A673 (cell line): ENCODE data around the gene UGP2. TPM values are rescaled to one million over a fixed set of nuclear protein-coding genes. Genes with fewer than 3 reads are reported as not detected.

Source experiments
- BruUV-seq: library from RNA; stranded (reverse); fragments of 400-500 nt; replicated peaks from 2 replicates; lab custom pipeline; 2021; lab: Mats Ljungman, UMichigan
- CTCF ChIA-PET: fragments of 300-600 bp; sonication (Branson Sonifier 250); formaldehyde crosslinking; loops from one replicate; lab custom pipeline; 2022; ENCODE audit warnings: antibody characterized with exemption; lab: Charles Lee
- POLR2A ChIA-PET: fragments of 300-600 bp; sonication (Branson Sonifier 250); formaldehyde crosslinking; loops from one replicate; lab custom pipeline; 2022; ENCODE audit warnings: antibody characterized with exemption; ENCODE audit not compliant: low non-redundant PET; lab: Charles Lee
- DNase-seq: peaks from one replicate; pipeline ENCODE4 v3.0.0-alpha.2; 2015; ENCODE audit warnings: low spot score
- H3K27ac ChIP-seq: fragments of 200-600 bp; sonication (generic); 2 replicates; pipeline ENCODE4 v1.5.1; 2016; ENCODE audit warnings: mixed run types, low read depth, mild to moderate bottlenecking, mixed read lengths, antibody characterized with exemption, low read length; ENCODE audit not compliant: poor library complexity, severe bottlenecking
- H3K27me3 ChIP-seq: fragments of 200-600 bp; sonication (generic); replicated peaks from 2 replicates; pipeline ENCODE4 v1.6.1; 2017; ENCODE audit warnings: mixed run types, low read depth, mild to moderate bottlenecking, mixed read lengths, antibody characterized with exemption, low read length; ENCODE audit not compliant: insufficient read depth, poor library complexity
- H3K36me3 ChIP-seq: fragments of 200-600 bp; sonication (generic); 2 replicates; pipeline ENCODE4 v1.6.1; 2016; ENCODE audit warnings: mixed run types, mild to moderate bottlenecking, mixed read lengths, antibody characterized with exemption, low read length; ENCODE audit not compliant: insufficient read depth, poor library complexity, severe bottlenecking
- H3K4me1 ChIP-seq: fragments of 200-600 bp; sonication (generic); 2 replicates; pipeline ENCODE4 v1.6.1; 2017; ENCODE audit warnings: mixed run types, mild to moderate bottlenecking, mixed read lengths, antibody characterized with exemption, low read length; ENCODE audit not compliant: insufficient read depth, poor library complexity, severe bottlenecking
- H3K4me3 ChIP-seq: fragments of 200-600 bp; sonication (generic); 2 replicates; pipeline ENCODE4 v1.5.1; 2016; ENCODE audit warnings: low read depth, mixed run types, mild to moderate bottlenecking, mixed read lengths, low read length; ENCODE audit not compliant: poor library complexity, severe bottlenecking
- H3K9me3 ChIP-seq: fragments of 200-600 bp; sonication (generic); 2 replicates; pipeline ENCODE4 v1.6.1; 2016; ENCODE audit warnings: mixed run types, low read depth, mild to moderate bottlenecking, mixed read lengths, antibody characterized with exemption, low read length; ENCODE audit not compliant: poor library complexity, severe bottlenecking
- CTCF ChIP-seq: fragments of 300-800, 200-600 bp; sonication (generic); conservative IDR thresholded peaks from 2 replicates; pipeline ENCODE4 v1.5.1; 2017; ENCODE audit warnings: low read depth, mild to moderate bottlenecking, antibody characterized with exemption, low read length, moderate library complexity, mixed read lengths
- EZH2 ChIP-seq: fragments of 200-600 bp; sonication (generic); IDR thresholded peaks from 2 replicates; pipeline ENCODE4 v1.6.1; 2017; ENCODE audit warnings: borderline replicate concordance, low read depth, mild to moderate bottlenecking, mixed read lengths, antibody characterized with exemption, low read length; ENCODE audit not compliant: poor library complexity, severe bottlenecking
- intact Hi-C: fragments of 100-400 bp; cut with micrococcal nuclease; formaldehyde crosslinking; loops from one replicate; pipeline ENCODE4 v1.10.0; 2022; ENCODE audit not compliant: unreplicated experiment
- total RNA-seq: library from RNA; stranded (reverse); gene quantifications from 2 replicates; pipeline ENCODE4 v1.2.3, GENCODE V29; 2021

The UGP2 gene
- total RNA-seq, 1 experiment from 2014 or later: 60.3 TPM

GRCh38 chr2:63882395-63883105, 40.9 kb downstream of the UGP2 start:
- CTCF ChIA-PET: no interaction called here
- Histone ChIP-seq H3K9me3 (no peaks in the 10 kb centered on the region), H3K36me3 (peaks cover 31% of the 10 kb centered on the region), H3K27me3 (no peaks in the 10 kb centered on the region), H3K4me3 (no peak overlapping the region), H3K4me1 (peaks cover 7% of the 10 kb centered on the region), H3K27ac (no peak overlapping the region)
- POLR2A ChIA-PET: no interaction called here
- no peak for TF ChIP-seq EZH2
- intact Hi-C loops: no loop called here
- BruUV-seq: no TSS peak
- no peak for DNase-seq

- no TSS peak for BruUV-seq
- DNase-seq: no peak
- TF ChIP-seq EZH2 (no peak), CTCF (no peak)
- no peaks in the 10 kb centered on the region for H3K4me1 ChIP-seq
- H3K4me3 ChIP-seq: no peak overlapping the region
- H3K36me3 ChIP-seq: peaks cover 60% of the 10 kb centered on the region
- CTCF ChIA-PET: no interaction called here
- POLR2A ChIA-PET: no interaction called here
- H3K27ac ChIP-seq: no peak overlapping the region
- H3K9me3 ChIP-seq: no peaks in the 10 kb centered on the region
- intact Hi-C loops: no loop called here
- no peaks in the 10 kb centered on the region for H3K27me3 ChIP-seq
Observed at GRCh38 chr2:63886445-63886844, 44.7 kb downstream of the UGP2 start.

- POLR2A ChIA-PET: no interaction called here
Observed at GRCh38 chr2:63888053-63888452, 46.4 kb downstream of the UGP2 start.

More at GRCh38 chr2:63888053-63888452, 46.4 kb downstream of the UGP2 start:
- H3K36me3 ChIP-seq: peaks cover 73% of the 10 kb centered on the region
- no peak for TF ChIP-seq CTCF
- no peak for TF ChIP-seq EZH2
- no peaks in the 10 kb centered on the region for H3K27me3 ChIP-seq
- H3K9me3 ChIP-seq: no peaks in the 10 kb centered on the region
- DNase-seq: no peak
- H3K4me1 ChIP-seq: no peaks in the 10 kb centered on the region
- H3K27ac ChIP-seq: no peak overlapping the region
- CTCF ChIA-PET: no interaction called here
- intact Hi-C loops: loop anchor here (2.0 kb wide), 1 partner anchor 189 kb away; no protein-coding TSS in a partner anchor
- H3K4me3 ChIP-seq: no peak overlapping the region
- BruUV-seq: no TSS peak
